ENCODE data around the gene CCDC182.

CCDC182 gene

GRCh38 chr17:57757735-57758134 lies 12.6 kb upstream of the CCDC182 start:
- DNase-seq (ENCODE audit: low spot score), result no peak

- no peak for DNase-seq (ENCODE audit: low spot score)
Measured at GRCh38 chr17:57756951-57757350, 11.9 kb upstream of the CCDC182 start.

- DNase-seq (ENCODE audit: low spot score), result no peak
Measured at GRCh38 chr17:57755480-57756070, 10.5 kb upstream of the CCDC182 start.

- DNase-seq (ENCODE audit: low spot score), result peak; percentile 32
Measured at GRCh38 chr17:57752031-57752905, 7.2 kb upstream of the CCDC182 start.

GRCh38 chr17:57751348-57751971 lies 6.4 kb upstream of the CCDC182 start:
- DNase-seq (ENCODE audit: low spot score), result no peak

GRCh38 chr17:57750895-57751294 lies 5.8 kb upstream of the CCDC182 start:
- DNase-seq (ENCODE audit: low spot score), result no peak

GRCh38 chr17:57750109-57750871 lies 5.2 kb upstream of the CCDC182 start:
- no peak for DNase-seq (ENCODE audit: low spot score)

GRCh38 chr17:57749701-57750100 lies 4.6 kb upstream of the CCDC182 start:
- DNase-seq (ENCODE audit: low spot score), result no peak

GRCh38 chr17:57747221-57748017 lies 2.3 kb upstream of the CCDC182 start:
- DNase-seq (ENCODE audit: low spot score), result peak; percentile 51

GRCh38 chr17:57746221-57746620 lies 1.1 kb upstream of the CCDC182 start:
- no peak for DNase-seq (ENCODE audit: low spot score)

GRCh38 chr17:57744195-57745170 lies 616 bp downstream of the CCDC182 start:
- DNase-seq (ENCODE audit: low spot score), result peak; percentile 16

- no peak for DNase-seq (ENCODE audit: low spot score)
Measured at GRCh38 chr17:57740235-57740528, 4.9 kb downstream of the CCDC182 start.

GRCh38 chr17:57739402-57740234 lies 5.5 kb downstream of the CCDC182 start:
- DNase-seq (ENCODE audit: low spot score), result no peak

- no peak for DNase-seq (ENCODE audit: low spot score)
Measured at GRCh38 chr17:57737450-57737849, 7.6 kb downstream of the CCDC182 start.

- no peak for DNase-seq (ENCODE audit: low spot score)
Measured at GRCh38 chr17:57735707-57736106, 9.4 kb downstream of the CCDC182 start.

- DNase-seq (ENCODE audit: low spot score), result no peak
Measured at GRCh38 chr17:57735230-57735629, 9.9 kb downstream of the CCDC182 start.

- DNase-seq (ENCODE audit: low spot score), result no peak
Measured at GRCh38 chr17:57733085-57733484, 12.0 kb downstream of the CCDC182 start.

- no peak for DNase-seq (ENCODE audit: low spot score)
Measured at GRCh38 chr17:57732062-57732461, 13.0 kb downstream of the CCDC182 start.

- no peak for DNase-seq (ENCODE audit: low spot score)
Measured at GRCh38 chr17:57730026-57730701, 14.9 kb downstream of the CCDC182 start.
